ENCODE results near the gene ITPR3. TPM values are rescaled to one million over a fixed set of nuclear protein-coding genes. Genes with fewer than 3 reads are reported as not detected.

ITPR3 gene
- total and polyA plus RNA-seq, 5 donors = 4.7 to 9.1 (median 6.4) TPM

GRCh38 chr6:33699739-33700138, 78.6 kb downstream of the ITPR3 start:
- intact Hi-C loops (cut with DNase I) = loop anchor here in 3 of 4 donors (5.0 to 10.0 kb wide), 2 partner anchors 112 to 115 kb away; partner anchors contain the start of gene BAK1 (in 1 of the 3)
- ATAC-seq (no peak), DNase-seq (no peak)
- peaks cover 26% of the 10 kb centered on the region for H3K4me1 ChIP-seq (ENCODE audit: control insufficient read depth, insufficient read depth, low read length)
- 59% methylated on average over 5 of the region's 5 CpGs for WGBS
- H3K9me3 ChIP-seq (ENCODE audit: control insufficient read depth, low read length) = no peaks in the 10 kb centered on the region
- H3K27me3 ChIP-seq (ENCODE audit: control insufficient read depth, insufficient read depth) = no peaks in the 10 kb centered on the region
- H3K27ac ChIP-seq (ENCODE audit: low read length) = no peak overlapping the region
- no peak overlapping the region for H3K4me3 ChIP-seq (ENCODE audit: low read length)

GRCh38 chr6:33700391-33701050, 79.4 kb downstream of the ITPR3 start:
- H3K4me1 ChIP-seq (ENCODE audit: control insufficient read depth, insufficient read depth, low read length) = peaks cover 21% of the 10 kb centered on the region
- WGBS = 49% methylated on average over 10 of the region's 10 CpGs
- no peaks in the 10 kb centered on the region for H3K9me3 ChIP-seq (ENCODE audit: control insufficient read depth, low read length)
- no peak overlapping the region for H3K4me3 ChIP-seq (ENCODE audit: low read length)
- peak; percentile 23 to 50 for ATAC-seq
- intact Hi-C loops (cut with DNase I) = loop anchor here in 1 of 4 donors (5.0 kb wide), 1 partner anchor 113 kb away; no protein-coding TSS in a partner anchor
- no peak overlapping the region for H3K27ac ChIP-seq (ENCODE audit: low read length)
- peak; percentile 56 to 84 (median 82) for DNase-seq
- no peaks in the 10 kb centered on the region for H3K27me3 ChIP-seq (ENCODE audit: control insufficient read depth, insufficient read depth)

- intact Hi-C loops (cut with DNase I) = loop anchor here in 1 of 4 donors (5.0 kb wide), 1 partner anchor 115 kb away; no protein-coding TSS in a partner anchor
- DNase-seq (peak in 2 of 3 donors; percentile 39 to 76), ATAC-seq (peak in 1 of 2 donors; percentile 57)
- Histone ChIP-seq H3K27me3 (ENCODE audit: control insufficient read depth, insufficient read depth) (no peaks in the 10 kb centered on the region), H3K9me3 (ENCODE audit: control insufficient read depth, low read length) (no peaks in the 10 kb centered on the region), H3K4me3 (ENCODE audit: low read length) (no peak overlapping the region), H3K4me1 (ENCODE audit: control insufficient read depth, insufficient read depth, low read length) (peaks cover 5% of the 10 kb centered on the region), H3K27ac (ENCODE audit: low read length) (no peak overlapping the region)
- WGBS = 96% methylated on average over 1 of the region's 1 CpG
These were observed 81.3 kb downstream of the ITPR3 start for GRCh38 chr6:33702345-33702977.

- peak in 1 of 3 donors; percentile 16 for DNase-seq
- WGBS = 93% methylated on average over 11 of the region's 11 CpGs
- Histone ChIP-seq H3K4me3 (ENCODE audit: low read length) (no peak overlapping the region), H3K9me3 (ENCODE audit: control insufficient read depth, low read length) (no peaks in the 10 kb centered on the region), H3K27ac (ENCODE audit: low read length) (no peak overlapping the region), H3K27me3 (ENCODE audit: control insufficient read depth, insufficient read depth) (no peaks in the 10 kb centered on the region), H3K4me1 (ENCODE audit: control insufficient read depth, insufficient read depth, low read length) (peaks cover 2% of the 10 kb centered on the region)
- intact Hi-C loops (cut with DNase I) = loop anchor here in 1 of 4 donors (5.0 kb wide), 1 partner anchor 117 kb away; no protein-coding TSS in a partner anchor
- ATAC-seq = no peak
These were observed 83.3 kb downstream of the ITPR3 start for GRCh38 chr6:33704215-33705066.

GRCh38 chr6:33705268-33705885, 84.3 kb downstream of the ITPR3 start:
- 85% methylated on average over 9 of the region's 9 CpGs for WGBS
- DNase-seq = no peak

GRCh38 chr6:33705955-33706725, 85.0 kb downstream of the ITPR3 start:
- Histone ChIP-seq H3K27ac (ENCODE audit: low read length) (no peak overlapping the region), H3K4me3 (ENCODE audit: low read length) (no peak overlapping the region), H3K4me1 (ENCODE audit: control insufficient read depth, insufficient read depth, low read length) (peaks cover 9% of the 10 kb centered on the region), H3K27me3 (ENCODE audit: control insufficient read depth, insufficient read depth) (no peaks in the 10 kb centered on the region), H3K9me3 (ENCODE audit: control insufficient read depth, low read length) (no peaks in the 10 kb centered on the region)
- WGBS = 78% methylated on average over 16 of the region's 16 CpGs
- intact Hi-C loops (cut with DNase I) = no loop called here
- DNase-seq (peak in 1 of 3 donors; percentile 58), ATAC-seq (no peak)

More at GRCh38 chr6:33705268-33705885, 84.3 kb downstream of the ITPR3 start:
- H3K27me3 ChIP-seq (ENCODE audit: control insufficient read depth, insufficient read depth) = no peaks in the 10 kb centered on the region
- intact Hi-C loops (cut with DNase I) = no loop called here
- H3K9me3 ChIP-seq (ENCODE audit: control insufficient read depth, low read length) = no peaks in the 10 kb centered on the region
- no peak overlapping the region for H3K27ac ChIP-seq (ENCODE audit: low read length)
- peaks cover 4% of the 10 kb centered on the region for H3K4me1 ChIP-seq (ENCODE audit: control insufficient read depth, insufficient read depth, low read length)
- H3K4me3 ChIP-seq (ENCODE audit: low read length) = no peak overlapping the region
- no peak for ATAC-seq

- no peaks in the 10 kb centered on the region for H3K9me3 ChIP-seq (ENCODE audit: control insufficient read depth, low read length)
- no peak for ATAC-seq
- H3K27ac ChIP-seq (ENCODE audit: low read length) = no peak overlapping the region
- intact Hi-C loops (cut with DNase I) = no loop called here
- DNase-seq = no peak
- no peak overlapping the region for H3K4me3 ChIP-seq (ENCODE audit: low read length)
- peaks cover 9% of the 10 kb centered on the region for H3K4me1 ChIP-seq (ENCODE audit: control insufficient read depth, insufficient read depth, low read length)
- WGBS = 93% methylated on average over 5 of the region's 5 CpGs
- no peaks in the 10 kb centered on the region for H3K27me3 ChIP-seq (ENCODE audit: control insufficient read depth, insufficient read depth)
These were observed 86.6 kb downstream of the ITPR3 start for GRCh38 chr6:33707771-33708170.

- no peaks in the 10 kb centered on the region for H3K9me3 ChIP-seq (ENCODE audit: control insufficient read depth, low read length)
- H3K4me3 ChIP-seq (ENCODE audit: low read length) = no peak overlapping the region
- H3K27ac ChIP-seq (ENCODE audit: low read length) = peak overlapping the region; percentile 70
- intact Hi-C loops (cut with DNase I) = no loop called here
- DNase-seq (no peak), ATAC-seq (no peak)
- WGBS = 88% methylated on average over 10 of the region's 10 CpGs
- H3K4me1 ChIP-seq (ENCODE audit: control insufficient read depth, insufficient read depth, low read length) = peaks cover 9% of the 10 kb centered on the region
- no peaks in the 10 kb centered on the region for H3K27me3 ChIP-seq (ENCODE audit: control insufficient read depth, insufficient read depth)
These were observed 87.5 kb downstream of the ITPR3 start for GRCh38 chr6:33708516-33709204.

GRCh38 chr6:33709605-33710295, 88.6 kb downstream of the ITPR3 start:
- no peak for ATAC-seq
- Histone ChIP-seq H3K27me3 (ENCODE audit: control insufficient read depth, insufficient read depth) (no peaks in the 10 kb centered on the region), H3K4me1 (ENCODE audit: control insufficient read depth, insufficient read depth, low read length) (peaks cover 9% of the 10 kb centered on the region), H3K4me3 (ENCODE audit: low read length) (no peak overlapping the region), H3K27ac (ENCODE audit: low read length) (peak overlapping the region; percentile 94), H3K9me3 (ENCODE audit: control insufficient read depth, low read length) (no peaks in the 10 kb centered on the region)
- DNase-seq = peak in 1 of 3 donors; percentile 35
- 70% methylated on average over 10 of the region's 10 CpGs for WGBS
- intact Hi-C loops (cut with DNase I) = no loop called here
